IPS-NIHi7 (cell line): ENCODE measurements around the gene PLIN4.

ENCODE experiments used
- DNase-seq: peaks from one replicate; pipeline ENCODE4 v3.0.0; 2012; ENCODE audit warnings: mixed read lengths; ENCODE audit errors: extremely low spot score

Gene PLIN4

GRCh38 chr19:4524808-4525562, 6.7 kb upstream of the PLIN4 start:
- DNase-seq = peak; percentile 73

- DNase-seq = peak; percentile 87
Measured at GRCh38 chr19:4523306-4524110, 5.2 kb upstream of the PLIN4 start.

- no peak for DNase-seq
Measured at GRCh38 chr19:4522291-4523002, 4.2 kb upstream of the PLIN4 start.

- no peak for DNase-seq
Measured at GRCh38 chr19:4521888-4522242, 3.6 kb upstream of the PLIN4 start.

- DNase-seq = no peak
Measured at GRCh38 chr19:4521170-4521887, 3.0 kb upstream of the PLIN4 start.

GRCh38 chr19:4519521-4520277, 1.4 kb upstream of the PLIN4 start:
- DNase-seq = no peak

- no peak for DNase-seq
Measured at GRCh38 chr19:4519172-4519496, 848 bp upstream of the PLIN4 start.

- DNase-seq = no peak
Measured at GRCh38 chr19:4517451-4518057, 732 bp downstream of the PLIN4 start.

- DNase-seq = no peak
Measured at GRCh38 chr19:4516939-4517300, 1.4 kb downstream of the PLIN4 start.

- no peak for DNase-seq
Measured at GRCh38 chr19:4516199-4516938, 1.9 kb downstream of the PLIN4 start.

GRCh38 chr19:4515732-4516131, 2.6 kb downstream of the PLIN4 start:
- no peak for DNase-seq

GRCh38 chr19:4513248-4513647, 5.0 kb downstream of the PLIN4 start:
- no peak for DNase-seq

- DNase-seq = no peak
Measured at GRCh38 chr19:4512070-4512469, 6.2 kb downstream of the PLIN4 start.

- DNase-seq = no peak
Measured at GRCh38 chr19:4511300-4512054, 6.8 kb downstream of the PLIN4 start.

GRCh38 chr19:4510435-4511255, 7.6 kb downstream of the PLIN4 start:
- no peak for DNase-seq

- DNase-seq = no peak
Measured at GRCh38 chr19:4508698-4509097, 9.6 kb downstream of the PLIN4 start.

- no peak for DNase-seq
Measured at GRCh38 chr19:4507804-4508203, 10.5 kb downstream of the PLIN4 start.

- no peak for DNase-seq
Measured at GRCh38 chr19:4507150-4507452, 11.2 kb downstream of the PLIN4 start.
